Measurements from ENCODE around the gene CTH.
"Not testable (repeated sequence)": the region's sequence is repeated elsewhere in the genome, so short reads cannot be mapped to it uniquely, and the experiment has no call there.

The CTH gene

GRCh38 chr1:70468180-70468579, 57.1 kb downstream of the CTH start:
- Histone ChIP-seq H3K4me3 (ENCODE audit: low read length) (no peak overlapping the region), H3K4me1 (ENCODE audit: insufficient read depth, low read length) (no peaks in the 10 kb centered on the region), H3K27me3 (ENCODE audit: insufficient read depth, low read length) (no peaks in the 10 kb centered on the region), H2AFZ (ENCODE audit: low read depth, low read length) (no peak overlapping the region), H3K9me3 (ENCODE audit: low read length) (no peaks in the 10 kb centered on the region), H3K36me3 (ENCODE audit: insufficient read depth, low read length) (no peaks in the 10 kb centered on the region)

DNA sequence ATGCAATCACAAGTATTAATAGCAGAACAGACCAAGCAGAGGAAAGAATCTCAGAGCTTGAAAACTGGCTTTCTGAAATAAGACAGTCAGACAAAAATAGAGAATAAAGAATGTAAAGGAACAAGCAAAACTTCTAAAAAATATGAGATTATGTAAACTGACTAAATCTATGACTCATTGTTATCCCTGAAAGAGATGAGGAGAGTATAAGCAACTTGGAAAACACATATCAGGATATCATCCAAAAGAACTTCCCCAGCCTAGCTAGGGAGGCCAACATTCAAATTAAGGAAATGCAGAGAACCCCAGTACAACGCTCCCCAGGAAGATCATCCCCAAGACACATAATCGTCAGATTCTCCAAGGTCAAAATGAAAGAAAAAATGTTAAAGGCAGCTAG, 58.1 kb downstream of the CTH start:
- H3K4me1 ChIP-seq (ENCODE audit: insufficient read depth, low read length); H2AFZ ChIP-seq (ENCODE audit: low read depth, low read length); H3K4me3 ChIP-seq (ENCODE audit: low read length); H3K36me3 ChIP-seq (ENCODE audit: insufficient read depth, low read length); H3K27me3 ChIP-seq (ENCODE audit: insufficient read depth, low read length); H3K9me3 ChIP-seq (ENCODE audit: low read length): not testable (repeated sequence)

DNA sequence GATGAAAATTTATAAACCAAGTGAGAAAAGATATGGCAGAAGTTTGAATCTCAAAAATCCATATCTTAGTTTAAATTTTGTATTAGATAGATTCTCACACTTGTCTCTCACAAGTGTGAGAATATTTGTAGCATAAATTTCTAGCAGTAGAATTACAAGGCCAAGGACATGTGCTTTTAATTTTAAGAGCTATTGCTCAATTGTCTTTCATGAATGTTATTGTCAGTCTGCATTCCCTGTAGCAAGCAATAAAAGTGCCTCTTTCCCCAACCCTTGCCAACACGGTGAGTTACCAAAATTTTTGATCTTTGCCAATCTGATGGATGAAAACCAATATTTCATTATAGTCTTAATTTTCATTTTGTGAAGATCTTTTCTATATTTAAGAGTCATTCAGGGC, 64.0 kb downstream of the CTH start:
- no peaks in the 10 kb centered on the region for H3K36me3 ChIP-seq (ENCODE audit: insufficient read depth, low read length)
- H3K4me1 ChIP-seq (ENCODE audit: insufficient read depth, low read length), result no peaks in the 10 kb centered on the region
- H3K27me3 ChIP-seq (ENCODE audit: insufficient read depth, low read length), result no peaks in the 10 kb centered on the region
- H2AFZ ChIP-seq (ENCODE audit: low read depth, low read length), result no peak overlapping the region
- H3K9me3 ChIP-seq (ENCODE audit: low read length), result no peaks in the 10 kb centered on the region
- no peak overlapping the region for H3K4me3 ChIP-seq (ENCODE audit: low read length)

- Histone ChIP-seq H3K4me1 (ENCODE audit: insufficient read depth, low read length) (no peaks in the 10 kb centered on the region), H3K4me3 (ENCODE audit: low read length) (no peak overlapping the region), H3K9me3 (ENCODE audit: low read length) (no peaks in the 10 kb centered on the region), H3K36me3 (ENCODE audit: insufficient read depth, low read length) (no peaks in the 10 kb centered on the region), H2AFZ (ENCODE audit: low read depth, low read length) (no peak overlapping the region), H3K27me3 (ENCODE audit: insufficient read depth, low read length) (no peaks in the 10 kb centered on the region)
Observed at GRCh38 chr1:70477090-70477489, 66.0 kb downstream of the CTH start.

- H3K4me3 ChIP-seq (ENCODE audit: low read length); H3K27me3 ChIP-seq (ENCODE audit: insufficient read depth, low read length); H3K36me3 ChIP-seq (ENCODE audit: insufficient read depth, low read length); H3K9me3 ChIP-seq (ENCODE audit: low read length); H3K4me1 ChIP-seq (ENCODE audit: insufficient read depth, low read length); H2AFZ ChIP-seq (ENCODE audit: low read depth, low read length): not testable (repeated sequence)
Observed at GRCh38 chr1:70477905-70478304, 66.8 kb downstream of the CTH start.

GRCh38 chr1:70483342-70483741, 72.3 kb downstream of the CTH start:
- Histone ChIP-seq H3K4me1 (ENCODE audit: insufficient read depth, low read length) (no peaks in the 10 kb centered on the region), H3K4me3 (ENCODE audit: low read length) (no peak overlapping the region), H3K36me3 (ENCODE audit: insufficient read depth, low read length) (no peaks in the 10 kb centered on the region), H2AFZ (ENCODE audit: low read depth, low read length) (no peak overlapping the region), H3K9me3 (ENCODE audit: low read length) (no peaks in the 10 kb centered on the region), H3K27me3 (ENCODE audit: insufficient read depth, low read length) (no peaks in the 10 kb centered on the region)

DNA sequence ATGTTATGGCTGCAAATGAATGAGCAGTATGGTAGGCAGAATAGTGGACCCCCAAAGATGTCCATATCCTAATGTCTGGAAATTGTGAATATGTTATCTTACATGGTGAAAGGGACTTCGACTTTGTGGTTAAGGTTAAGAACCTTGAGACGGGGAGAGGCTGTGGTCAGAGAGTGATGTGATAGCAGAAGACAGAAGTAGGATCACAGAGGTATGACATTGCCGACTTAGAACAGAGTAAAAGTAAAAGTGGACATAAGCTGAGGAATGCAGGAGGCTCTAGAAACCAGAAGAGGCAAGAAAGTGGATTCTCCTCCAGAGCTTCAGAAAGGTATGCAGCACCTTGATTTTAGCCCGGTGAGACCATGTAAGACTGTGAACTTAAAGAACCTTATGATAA, 74.6 kb downstream of the CTH start:
- H3K36me3 ChIP-seq (ENCODE audit: insufficient read depth, low read length), result no peaks in the 10 kb centered on the region
- H3K4me1 ChIP-seq (ENCODE audit: insufficient read depth, low read length), result no peaks in the 10 kb centered on the region
- H3K4me3 ChIP-seq (ENCODE audit: low read length), result no peak overlapping the region
- no peaks in the 10 kb centered on the region for H3K27me3 ChIP-seq (ENCODE audit: insufficient read depth, low read length)
- H2AFZ ChIP-seq (ENCODE audit: low read depth, low read length), result no peak overlapping the region
- H3K9me3 ChIP-seq (ENCODE audit: low read length), result no peaks in the 10 kb centered on the region

DNA sequence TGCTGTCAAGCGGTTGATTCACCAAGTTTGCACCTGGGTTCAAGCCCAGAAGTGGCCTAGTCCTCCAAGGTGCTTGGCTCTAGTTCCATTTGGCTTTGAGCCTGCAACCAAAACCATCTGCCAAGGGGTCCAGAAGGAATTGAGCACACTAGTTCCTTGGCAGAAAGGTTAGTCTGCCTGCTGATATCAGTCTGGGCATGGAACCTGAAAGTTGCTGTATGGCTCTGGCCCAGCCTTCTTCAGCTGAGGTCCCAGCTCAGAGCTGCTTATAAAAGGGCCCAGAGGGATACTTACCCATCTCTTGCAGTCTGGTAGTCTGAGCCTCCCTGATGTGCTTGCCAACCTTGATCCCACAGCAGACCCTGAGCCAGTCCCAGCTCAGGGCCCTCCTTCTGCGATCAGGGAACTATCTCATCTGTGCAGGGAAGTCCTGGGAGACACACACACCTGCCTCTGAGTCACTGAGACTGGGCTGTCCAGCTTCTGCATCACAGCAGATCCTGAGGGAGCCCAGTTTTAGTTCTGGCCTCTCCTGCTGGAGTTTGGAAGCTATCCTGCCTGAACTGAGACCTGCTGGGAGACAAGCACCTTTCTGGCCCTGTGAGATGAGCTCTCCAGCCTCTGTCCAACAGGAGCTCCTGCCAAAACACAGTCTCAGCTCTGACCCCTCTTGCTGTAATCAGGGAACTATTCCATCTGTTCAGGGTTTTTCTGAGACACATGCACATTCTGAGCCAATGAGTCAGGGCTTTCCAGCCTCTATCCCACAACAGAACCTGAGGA, 75.8 kb downstream of the CTH start:
- no peaks in the 10 kb centered on the region for H3K9me3 ChIP-seq (ENCODE audit: low read length)
- no peak overlapping the region for H2AFZ ChIP-seq (ENCODE audit: low read depth, low read length)
- no peaks in the 10 kb centered on the region for H3K36me3 ChIP-seq (ENCODE audit: insufficient read depth, low read length)
- no peaks in the 10 kb centered on the region for H3K27me3 ChIP-seq (ENCODE audit: insufficient read depth, low read length)
- H3K4me3 ChIP-seq (ENCODE audit: low read length), result no peak overlapping the region
- no peaks in the 10 kb centered on the region for H3K4me1 ChIP-seq (ENCODE audit: insufficient read depth, low read length)

DNA sequence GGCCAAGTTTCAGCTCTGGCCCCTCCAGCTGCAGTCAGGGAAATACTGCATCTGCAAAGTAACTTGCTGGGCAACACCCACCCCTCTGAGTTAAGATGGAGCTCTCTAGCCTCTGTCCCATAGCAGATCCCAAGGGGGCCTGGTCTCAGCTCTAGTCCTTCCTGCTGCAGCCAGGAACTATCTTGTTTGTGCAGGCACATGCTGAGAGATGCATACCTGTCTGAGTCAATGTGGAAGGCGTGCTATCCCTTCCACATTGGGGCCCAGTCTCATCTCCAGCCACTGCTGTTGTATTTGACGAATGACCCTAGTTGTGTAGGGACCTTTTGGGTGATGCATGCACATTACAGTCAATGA, 76.4 kb downstream of the CTH start:
- Histone ChIP-seq H3K9me3 (ENCODE audit: low read length) (no peaks in the 10 kb centered on the region), H2AFZ (ENCODE audit: low read depth, low read length) (no peak overlapping the region), H3K36me3 (ENCODE audit: insufficient read depth, low read length) (no peaks in the 10 kb centered on the region), H3K27me3 (ENCODE audit: insufficient read depth, low read length) (no peaks in the 10 kb centered on the region), H3K4me1 (ENCODE audit: insufficient read depth, low read length) (no peaks in the 10 kb centered on the region), H3K4me3 (ENCODE audit: low read length) (no peak overlapping the region)

GRCh38 chr1:70487910-70488665, 77.0 kb downstream of the CTH start:
- Histone ChIP-seq H3K4me1 (ENCODE audit: insufficient read depth, low read length) (no peaks in the 10 kb centered on the region), H3K27me3 (ENCODE audit: insufficient read depth, low read length) (no peaks in the 10 kb centered on the region), H3K9me3 (ENCODE audit: low read length) (no peaks in the 10 kb centered on the region), H3K4me3 (ENCODE audit: low read length) (no peak overlapping the region), H3K36me3 (ENCODE audit: insufficient read depth, low read length) (no peaks in the 10 kb centered on the region), H2AFZ (ENCODE audit: low read depth, low read length) (no peak overlapping the region)

Measured in neuron (in vitro differentiated cells).